GM21737 (cell line): ENCODE measurements around the gene EDEM1.
"Not testable (repeated sequence)": the region's sequence is repeated elsewhere in the genome, so short reads cannot be mapped to it uniquely, and the experiment has no call there.

Experiments used
- ATAC-seq: cut with Tn5 transposase; IDR thresholded peaks from one replicate; pipeline ENCODE4 v1.9.1; 2021; ENCODE audit warnings: mild to moderate bottlenecking, moderate library complexity; ENCODE audit not compliant: unreplicated experiment

Gene EDEM1

DNA sequence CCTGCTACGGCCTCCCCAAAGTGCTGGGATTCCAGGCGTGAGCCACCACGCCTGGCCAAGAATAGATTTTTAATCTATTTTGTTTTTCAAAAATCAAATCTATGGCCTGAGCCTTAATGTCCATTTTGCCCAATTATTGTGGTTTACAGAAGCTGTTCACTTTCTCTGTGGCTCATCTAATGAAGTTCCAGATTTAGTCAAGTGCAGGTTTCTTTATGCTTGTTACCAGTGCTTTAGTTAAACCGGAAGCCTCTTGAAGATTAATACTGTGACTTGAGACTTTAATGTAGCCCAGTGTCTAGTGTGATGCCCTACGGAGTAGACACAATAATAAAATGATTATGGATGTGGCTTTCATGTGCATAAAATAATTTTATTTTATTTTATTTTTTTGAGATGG, 16.5 kb upstream of the EDEM1 start:
- no peak for ATAC-seq

DNA sequence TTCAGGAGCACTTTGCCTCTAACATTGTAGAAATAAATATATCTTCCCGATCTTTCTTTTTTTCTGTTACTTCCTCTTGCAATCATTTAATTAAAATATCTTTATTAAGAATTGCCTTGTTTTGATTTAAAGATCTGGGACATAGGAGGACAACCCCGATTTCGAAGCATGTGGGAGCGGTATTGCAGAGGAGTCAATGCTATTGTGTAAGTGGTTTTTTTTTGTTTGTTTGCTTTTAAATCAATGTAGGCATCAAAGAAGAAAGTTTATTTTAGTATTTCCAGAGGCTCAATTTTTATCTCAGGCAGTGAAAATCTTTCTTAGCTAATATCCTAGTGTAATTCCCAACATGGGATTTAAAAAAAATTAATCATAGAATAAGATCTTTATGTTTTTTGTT, 15.5 kb upstream of the EDEM1 start:
- ATAC-seq = no peak

DNA sequence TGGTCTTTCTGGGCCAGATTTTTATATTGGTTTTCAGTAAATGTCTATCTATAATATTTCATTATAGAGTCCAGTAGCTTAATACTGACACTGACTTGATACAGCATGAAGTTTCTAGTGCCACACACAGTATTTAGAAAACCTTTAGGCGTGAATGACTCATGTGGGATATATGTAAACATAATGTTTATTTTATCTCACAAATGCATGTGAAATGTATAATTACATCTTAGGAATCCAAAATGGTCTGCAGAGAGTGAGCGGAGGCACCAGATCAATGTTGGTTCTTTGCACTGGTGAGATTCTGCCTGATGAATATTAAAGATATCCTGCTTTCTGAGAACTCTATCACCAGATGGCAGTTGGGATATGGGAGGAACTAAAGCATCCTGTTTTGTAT, 8.5 kb upstream of the EDEM1 start:
- not testable (repeated sequence) for ATAC-seq

DNA sequence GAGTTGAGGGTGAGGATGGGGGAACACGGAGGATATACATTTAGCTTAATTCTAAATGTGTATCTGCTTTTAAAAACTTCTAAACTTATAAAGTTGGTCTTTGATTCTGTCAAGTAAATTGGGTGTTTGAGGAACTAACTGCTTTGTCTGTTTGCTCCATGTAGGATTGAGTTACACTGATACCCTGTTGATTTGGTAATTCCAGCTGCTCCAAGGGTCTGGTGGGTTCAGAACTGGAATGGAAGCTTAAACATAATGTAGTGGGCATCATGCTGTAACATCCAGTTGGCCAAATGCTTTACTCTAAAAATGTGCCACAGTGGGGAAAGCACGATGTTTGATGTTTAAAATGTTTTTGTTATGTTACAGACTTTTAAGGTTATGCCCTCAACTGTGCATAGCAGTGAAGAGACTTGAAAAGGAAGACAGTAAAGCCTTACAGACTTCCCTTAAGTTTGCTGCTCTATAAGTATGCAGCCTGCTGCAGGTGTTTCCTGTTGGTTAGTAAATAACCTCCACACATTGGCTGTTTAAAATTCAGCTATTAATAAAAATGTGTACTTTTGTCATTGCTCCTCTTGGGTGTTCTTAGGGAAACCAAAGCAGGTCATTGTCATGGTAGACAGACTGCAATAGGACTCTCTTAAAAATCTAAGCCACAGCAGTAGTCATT, 5.9 kb upstream of the EDEM1 start:
- peak; percentile 70 for ATAC-seq

DNA sequence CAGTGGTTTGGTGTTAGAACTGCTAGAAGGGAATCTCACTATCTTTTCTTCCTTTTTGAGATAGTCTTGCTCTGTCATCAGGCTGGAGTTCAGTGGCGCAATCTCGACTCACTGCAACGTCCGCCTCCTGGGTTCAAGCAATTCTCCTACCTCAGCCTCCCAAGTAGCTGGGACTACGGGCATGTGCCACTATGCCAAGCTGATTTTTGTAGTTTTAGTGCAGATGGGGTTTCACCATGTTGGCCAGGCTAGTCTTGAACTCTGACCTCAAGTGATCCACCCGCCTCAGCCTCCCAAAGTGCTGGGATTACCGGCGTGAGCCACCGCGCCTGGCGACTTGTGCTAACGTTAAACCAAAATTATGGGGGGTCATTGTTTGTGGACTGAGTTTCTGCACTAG, 3.8 kb upstream of the EDEM1 start:
- not testable (repeated sequence) for ATAC-seq

DNA sequence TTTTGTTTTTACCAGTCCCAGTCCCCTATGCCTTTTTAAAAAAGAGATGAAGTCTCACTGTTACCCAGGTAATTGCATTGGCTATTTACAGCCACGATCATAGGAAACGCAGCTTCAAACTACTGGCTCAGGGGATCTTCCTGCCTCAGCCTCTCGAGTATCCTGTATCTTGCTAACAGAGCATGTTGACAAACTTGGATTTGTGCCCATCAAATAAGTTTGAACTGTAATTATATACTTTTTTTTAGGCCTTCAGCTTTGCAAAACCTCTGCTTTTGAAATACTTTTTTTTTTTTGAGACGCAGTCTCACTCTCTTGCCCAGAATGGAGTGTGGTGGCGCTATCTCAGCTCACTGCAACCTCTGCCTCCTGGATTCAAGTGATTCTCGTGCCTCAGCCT, 3.0 kb upstream of the EDEM1 start:
- no peak for ATAC-seq

DNA sequence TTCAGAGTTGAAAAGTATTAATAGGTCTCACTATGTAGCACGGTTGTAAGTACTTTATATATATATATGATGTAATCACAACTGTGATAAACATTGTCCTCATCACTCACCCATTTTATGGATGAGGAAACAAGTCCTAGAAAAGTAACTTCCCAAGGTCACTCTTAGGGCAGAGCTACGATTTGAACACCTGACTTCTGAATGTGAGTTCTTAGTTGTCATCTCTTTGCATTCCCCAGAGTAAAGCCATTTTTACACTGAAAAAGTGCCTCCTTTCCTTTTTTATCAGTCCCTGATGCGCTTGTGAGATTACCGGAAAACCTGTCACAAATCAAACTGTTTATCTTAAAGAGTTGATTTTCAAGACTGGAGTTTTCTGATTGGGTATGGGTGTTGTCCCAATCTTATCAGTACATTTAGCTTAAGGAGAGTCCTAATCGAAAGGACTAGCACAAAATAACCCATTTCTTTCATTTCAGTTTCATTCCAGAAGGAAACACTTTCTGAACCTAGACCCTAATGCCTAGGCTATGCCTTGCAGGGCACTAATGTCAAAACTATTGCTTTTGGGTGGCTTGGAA, 2.3 kb upstream of the EDEM1 start:
- ATAC-seq = no peak

DNA sequence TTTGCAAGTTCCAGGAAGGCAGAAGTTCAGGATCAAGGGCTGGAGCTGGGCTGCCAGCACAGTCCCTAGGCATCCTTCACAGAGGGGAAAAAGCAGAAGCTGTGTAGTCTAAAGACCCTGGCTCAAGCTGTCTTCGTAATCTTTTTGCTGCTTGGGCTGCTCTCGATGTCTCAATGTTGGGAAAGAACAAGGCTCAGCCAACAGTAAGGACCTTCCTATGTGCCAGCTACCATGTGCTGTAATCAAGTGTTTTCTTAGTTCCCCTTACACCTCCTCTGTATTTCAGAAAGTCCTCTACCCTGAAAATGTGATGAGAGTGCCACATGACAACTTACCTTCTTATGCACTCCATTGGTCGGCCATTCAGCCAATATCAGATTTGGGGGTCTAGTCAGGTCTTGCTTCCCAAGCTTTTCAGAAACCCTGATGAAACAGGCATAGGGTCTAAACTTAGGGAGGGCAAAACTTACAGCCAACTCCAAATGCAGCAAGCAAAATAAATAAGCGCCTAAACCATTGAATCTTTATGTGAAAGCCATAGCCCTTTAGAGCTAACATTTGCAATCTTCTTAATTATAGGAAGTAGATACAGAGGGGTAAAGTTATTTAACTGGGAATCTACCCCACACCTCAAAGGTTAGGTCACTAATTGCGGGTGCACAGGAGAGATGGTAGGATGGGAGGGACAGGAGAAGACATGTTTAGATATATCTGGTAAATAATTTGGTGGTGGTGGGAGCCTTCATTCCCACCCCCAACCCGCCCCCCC, 1.2 kb upstream of the EDEM1 start:
- no peak for ATAC-seq

DNA sequence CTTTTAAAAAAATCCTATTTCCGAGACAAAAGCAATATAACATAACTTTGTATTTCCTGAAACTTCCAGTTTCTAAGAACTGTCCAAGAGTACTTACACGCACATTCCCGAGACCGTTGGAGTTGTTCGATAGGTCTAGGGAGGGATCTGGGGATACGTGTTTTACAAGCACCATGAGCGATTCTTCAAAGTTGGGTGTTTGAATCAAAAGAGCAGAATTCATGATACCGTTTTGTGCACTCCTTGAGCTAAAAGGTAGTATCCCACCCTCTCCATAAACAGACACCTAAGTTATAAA, 700 bp upstream of the EDEM1 start:
- ATAC-seq = no peak

DNA sequence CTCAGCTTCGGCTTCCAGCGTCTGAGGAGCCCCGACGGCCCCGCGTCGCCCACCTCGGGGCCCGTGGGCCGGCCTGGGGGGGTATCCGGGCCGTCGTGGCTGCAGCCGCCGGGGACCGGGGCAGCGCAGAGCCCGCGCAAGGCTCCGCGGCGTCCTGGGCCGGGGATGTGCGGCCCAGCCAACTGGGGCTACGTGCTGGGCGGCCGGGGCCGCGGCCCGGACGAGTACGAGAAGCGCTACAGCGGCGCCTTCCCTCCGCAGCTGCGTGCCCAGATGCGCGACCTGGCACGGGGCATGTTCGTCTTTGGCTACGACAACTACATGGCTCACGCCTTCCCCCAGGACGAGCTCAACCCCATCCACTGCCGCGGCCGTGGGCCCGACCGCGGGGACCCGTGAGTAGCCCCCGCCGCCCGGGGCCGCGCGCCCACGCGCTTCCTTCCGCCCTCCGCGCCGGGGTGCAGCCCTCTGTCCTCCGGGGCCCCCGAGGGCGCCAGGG, 462 bp downstream of the EDEM1 start:
- peak; percentile 10 for ATAC-seq

DNA sequence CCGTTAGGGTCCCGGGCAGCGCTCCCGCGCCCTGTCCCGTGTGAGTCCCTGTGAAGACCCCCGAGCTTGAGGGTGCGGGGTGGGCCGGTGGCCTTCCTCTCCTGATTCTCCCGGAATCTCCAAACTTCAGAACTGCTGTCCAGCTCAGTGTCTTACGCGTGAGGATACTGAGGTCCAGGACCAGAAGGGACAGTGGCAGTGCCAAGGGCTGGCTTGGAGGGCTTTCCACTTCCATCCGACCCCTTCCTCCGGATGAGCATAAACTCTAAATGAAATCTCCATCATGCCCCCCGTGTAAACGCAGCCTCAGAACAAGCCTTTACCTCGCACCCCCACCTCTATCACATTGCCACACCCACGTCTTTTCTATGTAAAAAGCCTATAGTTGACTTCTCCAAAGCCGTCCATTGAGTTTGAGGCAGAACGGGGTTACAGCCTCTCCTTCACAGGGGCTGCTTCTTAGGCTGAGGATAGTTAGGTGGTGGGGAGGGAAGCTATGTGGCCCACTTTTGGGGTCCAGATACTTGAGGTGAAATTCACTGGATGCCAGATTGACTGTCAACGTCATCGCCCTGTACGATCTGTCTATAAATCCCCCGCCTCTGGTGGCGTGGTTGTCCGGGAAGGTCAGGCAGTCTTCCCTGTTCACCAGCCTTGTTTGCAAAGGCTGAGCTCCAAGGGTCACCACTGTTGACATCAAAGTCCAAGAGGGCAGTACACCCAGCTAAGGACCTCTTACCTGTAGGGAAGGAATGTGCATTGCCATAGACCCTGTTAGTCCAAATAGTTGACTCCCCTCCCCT, 1.1 kb downstream of the EDEM1 start:
- no peak for ATAC-seq

DNA sequence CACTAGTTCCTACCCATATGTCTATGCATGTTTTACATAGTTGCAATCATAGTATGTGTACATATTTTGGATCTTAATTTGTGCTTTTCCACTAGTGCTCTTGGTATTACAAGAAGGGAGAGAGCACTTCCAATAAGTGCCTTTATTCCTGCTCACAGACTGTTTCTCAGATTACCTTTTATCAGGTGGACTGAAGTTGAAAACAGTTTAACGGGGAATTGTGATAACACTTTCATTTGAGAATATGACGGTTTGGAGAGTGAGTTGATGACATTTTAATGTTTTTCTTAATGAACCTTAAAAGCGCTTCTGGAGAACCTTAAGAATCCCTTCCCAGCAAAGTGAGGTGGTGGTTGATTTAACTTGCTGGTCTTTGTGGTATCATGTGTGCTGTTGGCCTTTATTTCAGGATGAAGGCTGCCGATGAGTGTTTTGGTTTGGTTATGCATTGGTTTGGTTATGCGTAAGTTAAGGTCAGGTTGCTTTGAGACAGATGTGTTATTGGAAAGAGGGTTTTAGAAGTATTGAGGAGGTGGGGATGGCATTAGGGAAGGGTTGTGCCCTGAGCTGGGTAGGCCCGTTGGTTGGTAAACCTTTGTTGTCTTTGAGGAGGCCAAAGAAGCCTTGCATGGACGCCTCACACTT, 2.8 kb downstream of the EDEM1 start:
- no peak for ATAC-seq

DNA sequence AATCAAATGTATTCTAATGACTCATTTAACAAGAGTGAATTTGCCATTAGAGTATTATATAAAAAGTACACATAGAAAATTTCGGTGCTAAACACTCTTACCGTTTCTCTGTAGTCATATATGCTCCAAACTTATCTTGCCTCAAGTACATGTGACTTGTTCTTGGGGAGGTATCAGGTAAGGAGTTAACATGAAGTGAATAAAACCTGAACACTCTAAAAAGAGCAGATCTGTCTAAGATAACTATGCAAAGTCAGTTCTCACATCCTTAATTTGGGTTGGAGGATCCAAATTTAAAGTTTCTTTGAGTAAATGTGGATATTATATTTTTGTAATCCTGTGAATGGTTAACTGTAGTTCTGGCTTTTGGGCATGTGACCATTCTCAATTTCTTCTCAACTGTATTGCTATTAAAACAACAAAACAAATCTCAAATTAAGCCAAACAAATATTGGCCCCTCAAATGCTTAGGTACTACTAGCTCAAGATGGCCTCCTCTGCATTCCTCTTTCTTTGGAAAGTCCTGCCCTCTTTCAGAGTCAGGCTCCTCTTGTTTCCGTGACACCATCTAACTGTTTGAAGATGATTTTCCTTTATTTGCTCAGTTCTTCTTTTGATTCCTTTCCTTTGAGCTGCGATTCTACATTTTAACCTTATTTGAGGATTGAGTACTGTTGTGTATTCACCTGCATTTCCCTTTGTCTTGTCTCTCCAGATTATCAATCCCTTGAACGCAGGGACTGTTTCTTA, 4.2 kb downstream of the EDEM1 start:
- no peak for ATAC-seq

DNA sequence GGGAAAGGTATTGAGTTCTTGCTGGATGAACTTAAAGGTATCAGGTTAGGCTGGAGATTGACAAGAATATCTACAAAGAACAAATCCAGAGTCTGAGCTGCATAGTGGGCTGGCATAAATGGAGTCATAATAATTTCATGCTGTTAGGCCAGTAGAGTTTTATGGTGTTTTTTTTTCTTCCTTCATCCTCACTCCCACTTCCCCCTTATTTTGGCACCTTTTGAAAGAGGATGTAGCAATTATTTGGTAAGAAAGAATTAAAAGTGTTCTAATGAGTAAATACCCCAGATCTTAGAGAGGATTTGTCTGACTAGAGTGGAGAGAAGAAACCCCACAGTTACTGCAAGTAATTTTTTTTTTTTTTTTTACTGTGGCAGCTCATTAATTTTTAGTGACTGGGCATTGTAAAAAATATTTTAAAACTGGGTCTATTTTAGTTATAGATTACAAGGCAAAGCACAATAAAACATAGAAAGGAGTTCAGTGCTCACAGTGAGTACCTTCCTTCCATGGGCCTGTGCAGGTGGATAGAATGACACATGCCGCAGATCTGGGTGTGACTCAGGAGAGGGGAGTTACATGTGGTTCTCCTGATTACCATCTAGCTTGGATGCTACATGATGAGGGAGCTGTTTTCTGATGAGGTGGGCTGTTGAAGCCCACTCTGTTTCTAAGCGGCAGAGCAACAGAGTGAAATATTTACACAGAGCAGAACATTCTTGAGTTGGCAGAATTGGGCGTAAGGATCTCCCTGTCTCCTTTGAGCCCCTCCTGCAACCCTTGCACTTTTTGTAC, 5.3 kb downstream of the EDEM1 start:
- no peak for ATAC-seq

DNA sequence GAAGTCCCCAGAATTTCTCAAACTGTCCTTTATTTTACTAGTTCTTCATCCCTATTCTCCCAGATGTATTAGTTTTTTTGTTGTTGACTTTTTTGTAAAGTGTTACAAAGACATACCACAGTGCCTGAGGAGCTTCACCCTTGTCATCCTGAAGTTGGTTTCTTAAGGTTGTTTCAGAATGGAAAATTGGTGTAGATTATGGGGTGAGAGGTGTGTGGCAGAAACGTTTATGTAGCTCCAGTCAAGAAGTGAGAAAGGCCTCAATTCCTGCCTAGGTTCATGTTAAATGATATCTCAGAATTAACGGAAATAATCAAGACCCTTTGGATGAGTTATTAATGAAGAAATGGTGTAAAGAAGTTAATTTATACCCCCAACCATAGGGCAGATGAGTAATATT, 6.8 kb downstream of the EDEM1 start:
- no peak for ATAC-seq

DNA sequence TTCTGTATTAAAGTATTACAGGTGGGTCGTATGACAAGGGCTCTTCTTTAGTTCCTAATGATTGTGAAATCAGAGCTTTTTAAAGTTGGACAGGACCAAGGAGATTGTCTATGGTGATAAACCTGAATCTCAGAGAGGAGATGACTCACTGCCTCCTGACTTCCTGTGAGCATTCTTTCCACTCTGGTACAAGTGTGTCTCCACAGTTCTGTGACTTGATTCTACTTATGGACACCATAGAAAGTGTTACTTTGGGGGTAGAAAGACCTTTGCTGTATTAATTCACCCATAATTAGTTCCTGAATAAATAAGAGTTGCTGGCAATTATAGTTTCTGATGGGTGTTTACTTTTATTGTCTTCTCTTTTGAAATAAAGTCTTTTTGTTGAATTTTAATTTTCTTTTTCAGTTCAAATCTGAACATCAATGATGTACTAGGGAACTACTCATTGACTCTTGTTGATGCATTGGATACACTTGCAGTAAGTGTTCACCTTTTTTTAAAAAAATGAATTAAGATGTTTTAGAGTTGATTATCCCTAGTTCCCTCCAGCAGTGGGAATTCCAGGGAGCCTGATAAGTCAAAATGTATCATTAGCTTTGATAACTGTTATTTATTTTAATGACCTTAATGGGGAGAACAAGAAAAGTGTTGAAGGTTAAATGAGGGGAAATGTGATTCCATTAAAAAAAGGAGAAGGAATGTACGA, 7.4 kb downstream of the EDEM1 start:
- ATAC-seq = peak; percentile 34

DNA sequence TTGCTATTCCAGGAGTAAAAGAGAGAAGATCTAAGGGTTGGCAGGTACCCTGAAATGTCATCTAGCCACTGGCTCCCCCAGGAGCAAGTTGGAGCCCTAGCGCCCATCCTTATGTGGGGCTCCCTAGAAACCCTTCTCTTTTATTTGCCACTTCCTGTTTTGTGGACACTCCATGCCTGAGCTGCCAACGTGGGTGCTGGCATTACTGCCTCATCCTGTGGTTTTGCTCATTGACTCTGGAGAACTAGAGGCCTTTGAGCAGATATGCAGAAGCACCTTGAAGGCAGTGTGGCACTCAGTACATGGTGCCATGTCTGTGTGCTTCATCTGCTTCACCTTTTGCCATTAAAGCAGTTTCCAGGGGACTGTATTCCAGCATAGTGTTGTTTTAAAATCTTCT, 8.1 kb downstream of the EDEM1 start:
- no peak for ATAC-seq

DNA sequence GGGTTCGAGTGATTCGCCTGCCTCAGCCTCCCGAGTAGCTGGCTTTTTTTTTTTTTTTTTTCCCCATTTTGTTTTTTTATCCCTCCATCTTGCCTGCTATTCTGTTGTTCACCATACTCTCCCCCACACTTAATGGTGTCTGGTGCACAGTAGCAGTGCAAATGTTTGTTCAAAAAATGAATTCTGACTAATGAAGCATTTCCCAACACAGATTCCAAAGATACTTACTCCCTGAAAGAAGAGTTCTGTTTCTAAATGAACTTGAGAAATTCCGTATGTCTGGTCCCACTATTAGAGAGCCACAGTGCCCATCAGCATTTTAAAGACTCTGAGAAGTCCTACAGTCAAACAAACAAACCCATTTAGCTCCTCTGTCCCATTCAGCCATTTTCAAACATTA, 9.5 kb downstream of the EDEM1 start:
- ATAC-seq = no peak
